ENCODE data around the gene ZNF280C.
"Not testable (repeated sequence)": the region's sequence is repeated elsewhere in the genome, so short reads cannot be mapped to it uniquely, and the experiment has no call there.

ZNF280C gene

DNA sequence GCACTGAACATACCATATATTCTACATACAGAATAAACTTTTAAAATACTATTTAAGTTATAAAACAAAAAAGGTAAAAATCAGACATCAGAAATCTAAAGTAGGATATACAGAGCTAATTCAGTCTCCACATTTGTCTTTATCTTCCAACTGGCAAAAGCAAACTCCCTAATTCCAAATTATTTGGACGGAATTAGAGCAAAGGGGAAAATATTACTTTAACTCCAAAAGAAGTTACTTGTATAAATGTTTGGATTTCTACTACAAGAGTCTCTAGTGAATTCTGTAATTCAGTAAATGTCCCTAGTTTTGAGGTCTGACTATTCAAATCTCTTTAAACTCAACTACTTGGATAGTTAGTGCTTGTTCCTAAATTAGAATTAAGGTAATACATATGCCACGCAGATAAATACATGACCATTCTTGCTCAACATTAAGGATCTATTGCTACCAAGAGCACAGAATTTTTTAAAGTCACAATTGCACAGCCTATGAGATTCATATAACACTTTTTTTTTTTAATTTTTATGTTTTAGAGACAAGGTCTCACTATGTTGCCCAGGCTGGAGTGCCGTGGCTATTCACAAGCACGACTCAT lies 7.3 kb downstream of the ZNF280C start:
- no peak overlapping the region for H3K4me3 ChIP-seq (ENCODE audit: low read length)
- TF ChIP-seq, protein P1, sequence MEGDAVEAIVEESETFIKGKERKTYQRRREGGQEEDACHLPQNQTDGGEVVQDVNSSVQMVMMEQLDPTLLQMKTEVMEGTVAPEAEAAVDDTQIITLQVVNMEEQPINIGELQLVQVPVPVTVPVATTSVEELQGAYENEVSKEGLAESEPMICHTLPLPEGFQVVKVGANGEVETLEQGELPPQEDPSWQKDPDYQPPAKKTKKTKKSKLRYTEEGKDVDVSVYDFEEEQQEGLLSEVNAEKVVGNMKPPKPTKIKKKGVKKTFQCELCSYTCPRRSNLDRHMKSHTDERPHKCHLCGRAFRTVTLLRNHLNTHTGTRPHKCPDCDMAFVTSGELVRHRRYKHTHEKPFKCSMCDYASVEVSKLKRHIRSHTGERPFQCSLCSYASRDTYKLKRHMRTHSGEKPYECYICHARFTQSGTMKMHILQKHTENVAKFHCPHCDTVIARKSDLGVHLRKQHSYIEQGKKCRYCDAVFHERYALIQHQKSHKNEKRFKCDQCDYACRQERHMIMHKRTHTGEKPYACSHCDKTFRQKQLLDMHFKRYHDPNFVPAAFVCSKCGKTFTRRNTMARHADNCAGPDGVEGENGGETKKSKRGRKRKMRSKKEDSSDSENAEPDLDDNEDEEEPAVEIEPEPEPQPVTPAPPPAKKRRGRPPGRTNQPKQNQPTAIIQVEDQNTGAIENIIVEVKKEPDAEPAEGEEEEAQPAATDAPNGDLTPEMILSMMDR (conservative IDR thresholded peaks at IDR 0.05; ENCODE audit: low read length): no peak
- DNase-seq (ENCODE audit: low read depth): no peak

DNA sequence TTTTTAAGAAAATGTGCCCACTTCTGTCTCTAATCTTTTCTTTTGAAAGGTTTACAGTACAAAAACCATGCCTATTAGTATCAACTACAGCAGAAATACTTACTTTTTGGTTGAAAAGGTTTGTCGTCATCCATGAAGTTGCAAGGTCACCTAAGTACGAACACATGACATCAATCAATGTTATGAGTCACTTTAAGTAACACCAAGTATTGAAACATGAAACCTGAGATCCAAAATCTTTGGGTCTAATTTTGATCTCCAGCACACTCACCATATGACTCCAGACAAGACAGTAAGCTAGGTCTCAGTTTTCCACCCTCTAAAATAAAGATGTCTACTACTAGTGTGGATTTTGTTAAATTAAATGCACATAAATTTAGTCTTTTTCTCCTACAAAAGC lies 8.4 kb downstream of the ZNF280C start:
- DNase-seq (ENCODE audit: low read depth): no peak
- TF ChIP-seq, protein P1 (conservative IDR thresholded peaks at IDR 0.05; ENCODE audit: low read length): no peak
- H3K4me3 ChIP-seq (ENCODE audit: low read length): no peak overlapping the region

DNA sequence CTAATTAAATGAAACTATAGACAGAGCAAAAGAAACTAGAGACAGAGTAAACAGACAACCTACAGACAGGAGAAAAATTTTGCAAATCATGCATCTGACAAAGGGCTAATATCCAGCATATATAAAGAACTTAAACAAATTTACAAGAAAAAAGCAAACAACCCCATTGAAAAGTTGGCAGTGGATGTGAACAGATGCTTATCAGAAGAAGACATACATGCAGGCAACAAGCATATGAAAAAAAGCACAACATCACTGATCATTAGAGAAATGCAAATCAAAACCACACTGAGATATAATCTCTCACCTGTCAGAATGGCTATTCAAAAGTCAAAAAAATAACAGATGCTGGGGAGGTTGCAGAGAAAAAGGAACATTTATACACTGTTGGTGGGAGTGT lies 14.8 kb downstream of the ZNF280C start:
- TF ChIP-seq, protein P1 (conservative IDR thresholded peaks at IDR 0.05; ENCODE audit: low read length): no peak
- H3K4me3 ChIP-seq (ENCODE audit: low read length): no peak overlapping the region
- DNase-seq (ENCODE audit: low read depth): no peak

DNA sequence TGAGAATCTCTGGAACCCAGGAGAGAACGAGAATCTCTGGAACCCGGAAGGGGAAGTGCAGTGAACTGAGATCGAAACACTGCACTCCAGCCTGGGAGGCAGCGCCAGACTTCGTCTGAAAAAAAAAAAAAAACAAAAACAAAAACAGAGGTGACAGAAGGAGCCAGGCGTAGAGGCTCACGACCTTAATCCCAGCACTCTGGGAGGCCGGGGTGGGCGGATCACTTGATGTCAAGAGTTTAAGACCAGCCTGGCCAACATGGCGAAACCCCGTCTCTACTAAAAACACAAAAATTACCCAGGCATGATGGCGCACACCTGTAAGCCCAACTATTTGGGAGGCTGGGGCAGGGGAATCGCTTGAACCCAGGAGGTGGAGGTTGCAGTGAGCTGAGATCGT lies 17.0 kb downstream of the ZNF280C start:
- no peak overlapping the region for H3K4me3 ChIP-seq (ENCODE audit: low read length)
- TF ChIP-seq, protein P1 (conservative IDR thresholded peaks at IDR 0.05; ENCODE audit: low read length): no peak
- DNase-seq (ENCODE audit: low read depth): no peak

DNA sequence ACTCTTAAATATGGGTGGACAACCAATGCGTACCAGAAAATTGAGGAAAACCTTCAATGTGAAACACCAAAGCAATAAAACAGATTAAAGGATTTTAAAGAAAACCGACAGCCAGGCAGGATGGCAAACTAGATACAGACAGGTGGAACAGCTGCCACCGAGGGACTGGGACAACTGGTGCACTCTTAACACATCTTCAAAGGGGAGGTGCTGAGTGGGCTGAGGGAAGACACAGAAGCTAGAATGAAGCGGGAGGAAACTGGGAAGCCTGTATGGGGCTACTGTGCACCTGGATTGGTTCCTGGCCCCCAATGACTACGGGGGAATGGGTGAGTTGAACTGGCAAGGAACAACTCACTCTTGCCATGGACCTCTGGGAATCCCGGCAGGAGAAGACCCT lies 20.7 kb downstream of the ZNF280C start:
- no peak for DNase-seq (ENCODE audit: low read depth)
- TF ChIP-seq, protein P1 (conservative IDR thresholded peaks at IDR 0.05; ENCODE audit: low read length): no peak

DNA sequence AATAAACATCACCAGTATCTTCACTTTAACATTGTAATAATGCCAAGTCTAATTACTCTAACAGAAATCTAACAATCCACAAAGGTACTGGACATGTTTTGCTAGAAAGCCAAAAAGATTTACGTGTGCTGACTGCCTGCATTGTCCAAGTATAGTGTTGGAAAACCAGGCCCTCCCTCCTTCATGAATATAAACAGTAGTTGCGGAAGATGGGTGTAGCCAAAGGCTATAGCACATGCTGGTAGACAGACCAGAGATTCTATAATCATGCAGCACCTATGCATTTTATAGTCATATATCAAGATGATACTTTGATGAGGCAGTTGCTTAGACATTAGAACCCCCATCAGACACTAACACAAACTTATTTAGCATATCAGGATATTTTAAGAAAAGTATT lies 22.6 kb downstream of the ZNF280C start:
- H3K4me3 ChIP-seq (ENCODE audit: low read length): no peak overlapping the region
- TF ChIP-seq, protein P1 (conservative IDR thresholded peaks at IDR 0.05; ENCODE audit: low read length): no peak
- no peak for DNase-seq (ENCODE audit: low read depth)

More for the DNA sequence above, 20.7 kb downstream of the ZNF280C start:
- H3K4me3 ChIP-seq (ENCODE audit: low read length): no peak overlapping the region

DNA sequence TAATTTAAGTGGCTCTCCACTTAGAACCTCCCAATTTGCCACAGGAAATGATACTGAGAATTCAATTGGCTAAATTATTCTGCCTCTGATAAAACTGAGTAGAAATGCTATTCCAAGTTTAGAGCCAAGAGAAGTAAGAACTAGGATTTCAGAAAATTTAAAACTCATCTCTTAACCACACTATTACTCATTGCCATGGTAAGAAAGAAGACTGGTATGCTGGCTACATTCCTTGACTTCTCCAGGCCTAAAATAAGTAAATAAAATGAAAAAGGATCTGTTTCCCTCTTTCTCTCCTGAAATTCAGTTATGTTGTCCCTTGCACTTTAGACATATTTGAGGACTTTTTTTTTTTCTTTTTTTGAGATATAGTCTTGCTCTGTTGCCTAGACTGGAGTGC lies 23.3 kb downstream of the ZNF280C start:
- TF ChIP-seq, protein P1 (conservative IDR thresholded peaks at IDR 0.05; ENCODE audit: low read length): no peak
- peak; percentile 82 for DNase-seq (ENCODE audit: low read depth)
- no peak overlapping the region for H3K4me3 ChIP-seq (ENCODE audit: low read length)

DNA sequence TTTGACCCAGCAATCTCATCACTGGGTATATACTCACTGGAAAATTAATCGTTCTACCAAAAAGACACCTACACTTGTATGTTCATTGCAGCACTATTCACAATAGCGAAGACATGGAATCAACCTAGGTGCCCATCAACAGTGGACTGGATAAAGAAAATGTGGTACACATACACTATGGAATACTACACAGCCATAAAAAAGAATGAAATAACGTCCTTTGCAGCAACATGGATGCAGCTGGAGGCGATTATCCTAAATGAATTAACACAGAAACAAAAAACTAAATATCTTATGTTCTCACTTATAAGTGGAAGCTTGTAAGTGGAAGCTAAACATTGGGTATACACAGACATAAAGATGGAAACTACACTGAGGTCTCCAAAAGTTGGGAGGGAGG lies 37.5 kb downstream of the ZNF280C start:
- not testable (repeated sequence) for H3K4me3 ChIP-seq (ENCODE audit: low read length); DNase-seq (ENCODE audit: low read depth)
